HEK293T (cell line): ENCODE data around the gene OSBPL2.

Source experiments
- ARNT ChIP-seq: fragments of 450-650 bp; IDR thresholded peaks from 2 replicates; pipeline ENCODE4 v1.6.1; 2017; ENCODE audit warnings: mild to moderate bottlenecking
- BHLHE40 ChIP-seq: fragments of 450-650 bp; IDR thresholded peaks from 2 replicates; pipeline ENCODE4 v1.6.1; 2016; ENCODE audit warnings: mild to moderate bottlenecking, moderate library complexity, borderline replicate concordance
- CTBP1 ChIP-seq: fragments of 450-650 bp; IDR thresholded peaks from 2 replicates; pipeline ENCODE4 v1.6.1; 2016; ENCODE audit warnings: borderline replicate concordance
- ELF4 ChIP-seq: fragments of 450-650 bp; IDR thresholded peaks from 2 replicates; pipeline ENCODE4 v1.6.1; 2017; ENCODE audit warnings: antibody characterized with exemption
- FOXA1 ChIP-seq: fragments of 450-650 bp; IDR thresholded peaks from 2 replicates; pipeline ENCODE4 v1.6.1; 2016; ENCODE audit warnings: mild to moderate bottlenecking
- FOXK2 ChIP-seq: fragments of 450-650 bp; IDR thresholded peaks from 2 replicates; pipeline ENCODE4 v1.6.1; 2016; ENCODE audit warnings: mild to moderate bottlenecking
- FOXM1 ChIP-seq: fragments of 450-650 bp; IDR thresholded peaks from 2 replicates; pipeline ENCODE4 v1.6.1; 2017; ENCODE audit warnings: mild to moderate bottlenecking, borderline replicate concordance
- LEF1 ChIP-seq: fragments of 450-650 bp; IDR thresholded peaks from 2 replicates; pipeline ENCODE4 v1.6.1; 2017; ENCODE audit warnings: mild to moderate bottlenecking, borderline replicate concordance
- NFRKB ChIP-seq: fragments of 450-650 bp; IDR thresholded peaks from 2 replicates; pipeline ENCODE4 v1.6.1; 2016; ENCODE audit warnings: mild to moderate bottlenecking, moderate library complexity
- ZNF384 ChIP-seq: fragments of 450-650 bp; IDR thresholded peaks from 2 replicates; pipeline ENCODE4 v1.6.1; 2016

- no peak for TF ChIP-seq CTBP1
- TF ChIP-seq LEF1: no peak
- no peak for TF ChIP-seq FOXK2
- TF ChIP-seq BHLHE40: no peak
- TF ChIP-seq FOXA1: no peak
- TF ChIP-seq NFRKB: no peak
- TF ChIP-seq ELF4: no peak
- no peak for TF ChIP-seq FOXM1
- no peak for TF ChIP-seq ARNT
- no peak for TF ChIP-seq ZNF384
Observed at GRCh38 chr20:62336329-62336728, 98.0 kb downstream of the OSBPL2 start.
